Measurements from ENCODE around the gene NOS1. TPM values are rescaled to one million over a fixed set of nuclear protein-coding genes. Genes with fewer than 3 reads are reported as not detected.

NOS1 gene
- total RNA-seq, 1 donor from 2014 or later, result 0.21 TPM

DNA sequence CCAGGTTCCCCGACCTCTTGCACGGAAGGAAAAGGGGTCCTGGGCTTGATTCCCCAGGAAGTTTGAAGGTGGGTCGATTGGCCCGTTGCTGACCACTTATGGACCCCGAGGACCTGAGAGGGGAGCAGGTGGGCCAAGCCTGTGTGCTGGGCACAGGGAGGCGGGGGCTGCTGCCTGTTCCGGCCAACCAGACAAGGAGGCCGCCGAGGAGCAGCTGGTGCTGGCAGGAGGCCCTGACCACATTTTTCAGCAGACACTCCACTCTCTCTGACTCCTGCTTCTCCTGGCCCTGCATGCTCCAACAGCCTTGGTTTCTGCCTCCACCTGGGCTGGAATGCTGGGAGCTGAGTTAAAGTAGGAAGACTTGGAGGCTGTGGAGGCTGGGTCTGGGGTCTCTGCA is 42.8 kb downstream of the NOS1 start:
- Histone ChIP-seq H3K27me3 (no peaks in the 10 kb centered on the region), H3K4me3 (no peak overlapping the region), H3K36me3 (no peaks in the 10 kb centered on the region), H3K9me3 (no peaks in the 10 kb centered on the region), H3K27ac (no peak overlapping the region), H3K4me1 (no peaks in the 10 kb centered on the region)
- intact Hi-C loops (cut with DNase I), result no loop called here
- TF ChIP-seq, protein P1, sequence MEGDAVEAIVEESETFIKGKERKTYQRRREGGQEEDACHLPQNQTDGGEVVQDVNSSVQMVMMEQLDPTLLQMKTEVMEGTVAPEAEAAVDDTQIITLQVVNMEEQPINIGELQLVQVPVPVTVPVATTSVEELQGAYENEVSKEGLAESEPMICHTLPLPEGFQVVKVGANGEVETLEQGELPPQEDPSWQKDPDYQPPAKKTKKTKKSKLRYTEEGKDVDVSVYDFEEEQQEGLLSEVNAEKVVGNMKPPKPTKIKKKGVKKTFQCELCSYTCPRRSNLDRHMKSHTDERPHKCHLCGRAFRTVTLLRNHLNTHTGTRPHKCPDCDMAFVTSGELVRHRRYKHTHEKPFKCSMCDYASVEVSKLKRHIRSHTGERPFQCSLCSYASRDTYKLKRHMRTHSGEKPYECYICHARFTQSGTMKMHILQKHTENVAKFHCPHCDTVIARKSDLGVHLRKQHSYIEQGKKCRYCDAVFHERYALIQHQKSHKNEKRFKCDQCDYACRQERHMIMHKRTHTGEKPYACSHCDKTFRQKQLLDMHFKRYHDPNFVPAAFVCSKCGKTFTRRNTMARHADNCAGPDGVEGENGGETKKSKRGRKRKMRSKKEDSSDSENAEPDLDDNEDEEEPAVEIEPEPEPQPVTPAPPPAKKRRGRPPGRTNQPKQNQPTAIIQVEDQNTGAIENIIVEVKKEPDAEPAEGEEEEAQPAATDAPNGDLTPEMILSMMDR (IDR thresholded peaks at IDR 0.05), result no peak
- no peak for DNase-seq (ENCODE audit: low spot score in 2 of 2)

DNA sequence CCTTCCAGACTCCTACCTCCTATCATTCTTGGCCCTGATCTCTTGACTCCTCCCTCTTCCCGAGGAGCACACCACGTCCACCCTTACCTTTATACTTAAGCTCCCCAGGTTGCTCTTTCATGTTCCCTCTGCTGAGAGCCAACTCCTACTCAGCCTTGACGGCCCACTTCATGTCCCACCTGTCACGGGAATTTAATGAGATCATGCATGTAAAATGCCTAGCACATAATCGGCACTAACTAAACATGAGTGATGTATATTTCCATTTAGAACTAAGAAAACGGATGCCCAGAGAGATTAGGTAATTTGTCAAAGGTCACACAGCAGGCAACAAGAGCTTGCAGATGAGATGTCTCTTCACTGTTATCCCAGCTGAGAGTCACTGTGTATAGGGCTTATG is 45.1 kb downstream of the NOS1 start:
- TF ChIP-seq, protein P1 (IDR thresholded peaks at IDR 0.05), result no peak
- H3K27me3 ChIP-seq, result no peaks in the 10 kb centered on the region
- H3K9me3 ChIP-seq, result no peaks in the 10 kb centered on the region
- H3K4me1 ChIP-seq, result no peaks in the 10 kb centered on the region
- intact Hi-C loops (cut with DNase I), result no loop called here
- DNase-seq (ENCODE audit: low spot score in 2 of 2), result no peak
- H3K4me3 ChIP-seq, result no peak overlapping the region
- no peaks in the 10 kb centered on the region for H3K36me3 ChIP-seq
- H3K27ac ChIP-seq, result no peak overlapping the region

DNA sequence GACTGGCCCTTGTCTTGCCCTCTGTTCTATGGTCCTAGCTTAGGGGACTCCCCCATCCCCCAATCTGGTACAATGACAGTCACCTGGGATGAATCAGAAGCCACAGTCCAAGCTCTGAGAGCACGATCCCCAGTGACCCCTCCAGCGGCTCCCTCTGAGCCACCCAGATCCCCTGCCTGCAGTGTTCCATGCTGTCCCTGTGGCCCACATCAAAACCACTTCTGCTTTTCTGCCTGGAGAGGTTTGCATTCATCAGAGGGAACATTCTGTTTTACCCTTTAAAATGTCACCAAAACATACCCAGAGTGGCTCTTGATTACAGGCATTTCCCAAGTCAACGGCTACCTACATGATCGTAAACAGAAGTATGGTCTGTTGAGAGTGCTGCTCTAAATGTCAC is 47.5 kb downstream of the NOS1 start:
- TF ChIP-seq, protein P1 (IDR thresholded peaks at IDR 0.05), result no peak
- H3K9me3 ChIP-seq, result no peaks in the 10 kb centered on the region
- H3K27ac ChIP-seq, result no peak overlapping the region
- H3K27me3 ChIP-seq, result no peaks in the 10 kb centered on the region
- intact Hi-C loops (cut with DNase I), result no loop called here
- no peaks in the 10 kb centered on the region for H3K4me1 ChIP-seq
- no peaks in the 10 kb centered on the region for H3K36me3 ChIP-seq
- no peak overlapping the region for H3K4me3 ChIP-seq
- no peak for DNase-seq (ENCODE audit: low spot score in 2 of 2)

DNA sequence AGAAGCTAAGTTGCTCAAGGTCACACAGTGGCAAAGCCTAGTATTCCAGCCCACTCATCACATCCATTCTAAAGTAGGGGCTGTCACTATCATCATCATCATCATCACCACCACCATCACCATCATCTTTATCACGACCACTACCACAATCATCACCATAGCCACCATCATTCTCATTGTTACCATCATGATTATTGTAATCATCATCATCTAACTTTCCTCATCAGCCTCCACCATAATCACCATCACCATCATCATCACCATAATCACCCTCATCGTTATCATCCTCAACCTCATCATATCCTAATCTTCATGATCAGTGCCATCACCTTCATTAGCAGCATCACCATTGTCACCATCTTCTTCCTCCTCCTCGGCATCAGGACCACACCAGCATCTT is 48.7 kb downstream of the NOS1 start:
- no peak for DNase-seq (ENCODE audit: low spot score in 2 of 2)
- H3K36me3 ChIP-seq, result no peaks in the 10 kb centered on the region
- intact Hi-C loops (cut with DNase I), result no loop called here
- H3K4me1 ChIP-seq, result no peaks in the 10 kb centered on the region
- H3K27me3 ChIP-seq, result no peaks in the 10 kb centered on the region
- no peak overlapping the region for H3K27ac ChIP-seq
- TF ChIP-seq, protein P1 (IDR thresholded peaks at IDR 0.05), result no peak
- no peaks in the 10 kb centered on the region for H3K9me3 ChIP-seq
- H3K4me3 ChIP-seq, result no peak overlapping the region

DNA sequence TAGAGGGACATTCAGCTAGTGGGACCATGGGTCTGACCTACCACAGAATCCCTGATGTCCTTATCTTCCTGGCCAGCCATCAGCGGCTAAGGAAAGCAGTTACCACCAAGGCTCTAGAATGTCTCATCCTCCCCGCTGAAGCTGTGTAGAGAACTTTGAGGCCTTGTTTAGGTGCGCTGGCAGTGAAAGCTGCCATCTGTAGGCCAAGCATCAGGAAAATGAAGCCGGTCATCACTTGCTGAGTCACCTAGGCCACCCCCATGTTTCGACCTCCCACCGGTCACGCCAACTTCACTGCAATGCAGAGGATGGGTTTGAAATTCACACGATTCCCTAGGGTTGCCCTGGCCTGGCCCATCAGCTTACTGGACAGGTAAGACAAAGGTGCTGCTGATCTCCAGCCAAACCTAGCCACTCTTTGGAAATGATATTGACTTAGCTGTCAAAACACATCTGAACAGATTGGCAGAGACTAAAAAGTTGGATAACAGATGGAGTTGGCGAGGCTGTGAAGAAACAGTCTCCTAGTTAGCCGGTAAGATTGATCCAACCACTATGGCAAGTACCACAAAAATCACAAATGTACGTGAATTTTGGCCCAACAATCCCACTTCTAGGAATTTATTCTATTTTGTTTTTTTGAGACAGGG is 52.0 kb downstream of the NOS1 start:
- Histone ChIP-seq H3K27ac (no peak overlapping the region), H3K27me3 (no peaks in the 10 kb centered on the region), H3K9me3 (no peaks in the 10 kb centered on the region), H3K4me1 (no peaks in the 10 kb centered on the region), H3K4me3 (no peak overlapping the region), H3K36me3 (no peaks in the 10 kb centered on the region)
- TF ChIP-seq, protein P1 (IDR thresholded peaks at IDR 0.05), result no peak
- intact Hi-C loops (cut with DNase I), result no loop called here
- no peak for DNase-seq (ENCODE audit: low spot score in 2 of 2)

DNA sequence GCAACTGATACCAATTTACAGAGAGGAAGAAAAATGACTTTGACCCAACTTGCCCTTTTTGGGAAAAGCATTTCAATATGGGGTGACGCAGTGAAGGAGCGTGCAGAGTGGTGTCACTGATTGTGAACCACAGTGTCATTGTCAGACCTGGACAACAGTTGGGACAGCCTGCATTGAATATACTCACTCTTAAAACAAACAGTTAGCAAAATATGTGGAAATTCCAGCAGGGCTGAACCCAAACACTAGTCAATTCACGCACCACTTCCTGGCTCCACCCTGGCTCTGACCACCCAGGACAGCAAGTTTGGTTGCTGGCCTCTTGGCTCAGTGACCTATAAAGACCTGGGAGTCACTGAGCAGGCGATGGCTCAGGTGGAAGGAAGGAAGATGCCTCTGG is 61.3 kb downstream of the NOS1 start:
- DNase-seq (ENCODE audit: low spot score in 2 of 2), result no peak
- no peak overlapping the region for H3K4me3 ChIP-seq
- H3K4me1 ChIP-seq, result no peaks in the 10 kb centered on the region
- intact Hi-C loops (cut with DNase I), result no loop called here
- H3K27ac ChIP-seq, result no peak overlapping the region
- TF ChIP-seq, protein P1 (IDR thresholded peaks at IDR 0.05), result no peak
- H3K27me3 ChIP-seq, result no peaks in the 10 kb centered on the region
- H3K9me3 ChIP-seq, result no peaks in the 10 kb centered on the region
- H3K36me3 ChIP-seq, result no peaks in the 10 kb centered on the region

Data from ascending aorta (tissue), 2 donors.